ENCODE measurements around the gene ATP2A1.

DNA sequence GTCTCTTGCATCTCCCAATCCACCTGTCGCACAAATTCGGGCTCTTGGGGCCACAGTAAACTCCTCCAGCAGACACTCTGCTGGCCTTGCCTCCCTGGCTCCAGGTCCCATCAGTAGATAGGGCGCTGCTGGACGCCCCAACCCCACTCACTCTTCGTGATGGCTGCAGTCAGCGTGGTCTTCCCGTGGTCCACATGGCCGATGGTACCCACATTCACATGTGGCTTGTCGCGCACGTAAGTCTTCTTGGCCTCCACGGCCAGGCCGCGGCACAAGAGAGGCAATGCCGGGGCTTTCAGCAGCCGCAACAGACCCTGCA lies 32.6 kb upstream of the ATP2A1 start:
- no peak for TF ChIP-seq CEBPB (IDR thresholded peaks at IDR 0.05; ENCODE audit: low read depth)
- TF ChIP-seq, protein P1, sequence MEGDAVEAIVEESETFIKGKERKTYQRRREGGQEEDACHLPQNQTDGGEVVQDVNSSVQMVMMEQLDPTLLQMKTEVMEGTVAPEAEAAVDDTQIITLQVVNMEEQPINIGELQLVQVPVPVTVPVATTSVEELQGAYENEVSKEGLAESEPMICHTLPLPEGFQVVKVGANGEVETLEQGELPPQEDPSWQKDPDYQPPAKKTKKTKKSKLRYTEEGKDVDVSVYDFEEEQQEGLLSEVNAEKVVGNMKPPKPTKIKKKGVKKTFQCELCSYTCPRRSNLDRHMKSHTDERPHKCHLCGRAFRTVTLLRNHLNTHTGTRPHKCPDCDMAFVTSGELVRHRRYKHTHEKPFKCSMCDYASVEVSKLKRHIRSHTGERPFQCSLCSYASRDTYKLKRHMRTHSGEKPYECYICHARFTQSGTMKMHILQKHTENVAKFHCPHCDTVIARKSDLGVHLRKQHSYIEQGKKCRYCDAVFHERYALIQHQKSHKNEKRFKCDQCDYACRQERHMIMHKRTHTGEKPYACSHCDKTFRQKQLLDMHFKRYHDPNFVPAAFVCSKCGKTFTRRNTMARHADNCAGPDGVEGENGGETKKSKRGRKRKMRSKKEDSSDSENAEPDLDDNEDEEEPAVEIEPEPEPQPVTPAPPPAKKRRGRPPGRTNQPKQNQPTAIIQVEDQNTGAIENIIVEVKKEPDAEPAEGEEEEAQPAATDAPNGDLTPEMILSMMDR (IDR thresholded peaks at IDR 0.05 in 2 of 3, conservative IDR thresholded peaks at IDR 0.05 in 1 of 3; ENCODE audit: borderline replicate concordance in 1 of 3, insufficient read depth in 1 of 3, low read depth in 2 of 3, low read length in 2 of 3), result no peak
- TF ChIP-seq EGR1 (IDR thresholded peaks at IDR 0.05; ENCODE audit: low read depth), result no peak
- TF ChIP-seq, protein P2, sequence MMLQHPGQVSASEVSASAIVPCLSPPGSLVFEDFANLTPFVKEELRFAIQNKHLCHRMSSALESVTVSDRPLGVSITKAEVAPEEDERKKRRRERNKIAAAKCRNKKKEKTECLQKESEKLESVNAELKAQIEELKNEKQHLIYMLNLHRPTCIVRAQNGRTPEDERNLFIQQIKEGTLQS (IDR thresholded peaks at IDR 0.05), result no peak
- TF ChIP-seq, protein P3, sequence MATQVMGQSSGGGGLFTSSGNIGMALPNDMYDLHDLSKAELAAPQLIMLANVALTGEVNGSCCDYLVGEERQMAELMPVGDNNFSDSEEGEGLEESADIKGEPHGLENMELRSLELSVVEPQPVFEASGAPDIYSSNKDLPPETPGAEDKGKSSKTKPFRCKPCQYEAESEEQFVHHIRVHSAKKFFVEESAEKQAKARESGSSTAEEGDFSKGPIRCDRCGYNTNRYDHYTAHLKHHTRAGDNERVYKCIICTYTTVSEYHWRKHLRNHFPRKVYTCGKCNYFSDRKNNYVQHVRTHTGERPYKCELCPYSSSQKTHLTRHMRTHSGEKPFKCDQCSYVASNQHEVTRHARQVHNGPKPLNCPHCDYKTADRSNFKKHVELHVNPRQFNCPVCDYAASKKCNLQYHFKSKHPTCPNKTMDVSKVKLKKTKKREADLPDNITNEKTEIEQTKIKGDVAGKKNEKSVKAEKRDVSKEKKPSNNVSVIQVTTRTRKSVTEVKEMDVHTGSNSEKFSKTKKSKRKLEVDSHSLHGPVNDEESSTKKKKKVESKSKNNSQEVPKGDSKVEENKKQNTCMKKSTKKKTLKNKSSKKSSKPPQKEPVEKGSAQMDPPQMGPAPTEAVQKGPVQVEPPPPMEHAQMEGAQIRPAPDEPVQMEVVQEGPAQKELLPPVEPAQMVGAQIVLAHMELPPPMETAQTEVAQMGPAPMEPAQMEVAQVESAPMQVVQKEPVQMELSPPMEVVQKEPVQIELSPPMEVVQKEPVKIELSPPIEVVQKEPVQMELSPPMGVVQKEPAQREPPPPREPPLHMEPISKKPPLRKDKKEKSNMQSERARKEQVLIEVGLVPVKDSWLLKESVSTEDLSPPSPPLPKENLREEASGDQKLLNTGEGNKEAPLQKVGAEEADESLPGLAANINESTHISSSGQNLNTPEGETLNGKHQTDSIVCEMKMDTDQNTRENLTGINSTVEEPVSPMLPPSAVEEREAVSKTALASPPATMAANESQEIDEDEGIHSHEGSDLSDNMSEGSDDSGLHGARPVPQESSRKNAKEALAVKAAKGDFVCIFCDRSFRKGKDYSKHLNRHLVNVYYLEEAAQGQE (IDR thresholded peaks at IDR 0.05; ENCODE audit: low read depth), result no peak
- no peak for TF ChIP-seq POLR2AphosphoS5 (IDR thresholded peaks at IDR 0.05; ENCODE audit: low read depth, low read length)
- no peak for TF ChIP-seq POLR2A (IDR thresholded peaks at IDR 0.05; ENCODE audit: borderline replicate concordance, extremely low read depth, insufficient read depth, insufficient read length)
- no peak for TF ChIP-seq EZH2phosphoT487 (IDR thresholded peaks at IDR 0.05; ENCODE audit: borderline replicate concordance)
- TF ChIP-seq ZFX (IDR thresholded peaks at IDR 0.05), result no peak

Data from HCT116 (cell line).